ENCODE data around the gene PGPEP1.

The PGPEP1 gene

DNA sequence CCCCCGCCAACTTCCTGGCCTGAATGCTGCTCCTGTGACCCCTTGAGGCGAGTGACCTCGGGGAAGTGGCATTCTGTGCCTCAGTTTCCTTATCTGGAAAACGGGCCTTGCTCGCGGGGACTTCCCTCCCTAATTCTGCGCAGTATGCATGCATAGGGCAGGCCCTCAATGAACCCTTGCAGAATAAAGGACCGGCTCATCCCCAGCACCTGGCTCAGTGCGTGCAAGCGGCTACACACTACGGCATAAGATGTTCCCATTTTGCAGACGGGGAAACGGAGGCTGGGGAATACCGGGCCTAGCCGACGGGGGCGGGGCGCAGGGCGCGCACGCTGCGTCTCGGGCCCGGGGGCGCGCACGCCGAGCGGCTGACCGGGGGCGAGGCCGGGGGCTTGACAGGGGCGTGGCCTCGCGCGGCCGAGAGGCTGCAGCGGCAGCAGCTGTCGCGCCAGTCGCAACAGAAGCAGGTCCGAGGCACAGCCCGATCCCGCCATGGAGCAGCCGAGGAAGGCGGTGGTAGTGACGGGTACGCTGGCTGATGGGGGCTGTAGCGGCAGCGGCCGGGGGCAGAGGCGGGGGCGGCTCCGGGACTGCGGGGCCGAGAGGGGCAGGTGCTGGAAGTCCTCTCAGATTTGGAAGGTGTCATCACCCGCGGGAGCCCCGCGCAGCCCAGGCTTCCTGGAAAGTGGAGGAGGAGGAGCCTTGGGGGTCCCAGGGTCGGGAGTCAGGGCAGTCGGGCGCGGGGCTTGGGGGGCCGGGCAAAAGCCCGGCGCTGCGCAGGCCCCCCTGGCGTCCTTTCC, at the start of gene PGPEP1:
Gene PGPEP1, plus strand, starts transcription at position 409 of the 800 bp plus-strand sequence. Its CDS starts 84 bp downstream, at position 493.
- peak; percentile 81 for DNase-seq

DNA sequence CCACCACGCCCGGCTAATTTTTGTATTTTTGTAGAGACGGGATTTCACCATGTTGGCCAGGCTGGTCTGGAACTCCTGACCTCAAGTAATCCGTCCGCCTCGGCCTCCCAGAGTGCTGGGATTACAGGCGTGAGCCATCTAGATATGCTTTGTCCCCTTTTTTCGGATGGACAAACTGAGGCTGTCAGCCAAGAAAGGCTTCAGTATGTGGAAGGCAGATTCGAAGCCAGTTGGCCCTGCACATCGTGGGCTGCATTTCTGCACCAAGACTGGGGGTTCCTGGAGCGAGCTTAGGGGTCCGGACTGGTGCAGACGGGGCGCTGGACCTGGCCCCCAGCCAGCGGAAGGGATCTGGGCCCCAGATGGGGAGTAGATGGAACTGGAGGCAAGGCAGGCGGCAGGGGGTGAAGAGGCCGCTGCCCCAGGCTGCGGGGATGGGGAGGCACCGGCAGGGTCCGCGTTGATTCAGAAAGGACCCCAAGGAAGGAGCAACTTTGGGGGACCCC, 49.3 kb upstream of the PGPEP1 start:
- DNase-seq: no peak

- DNase-seq: peak; percentile 82
These were observed 48.6 kb upstream of the PGPEP1 start for GRCh38 chr19:18291590-18292461.

DNA sequence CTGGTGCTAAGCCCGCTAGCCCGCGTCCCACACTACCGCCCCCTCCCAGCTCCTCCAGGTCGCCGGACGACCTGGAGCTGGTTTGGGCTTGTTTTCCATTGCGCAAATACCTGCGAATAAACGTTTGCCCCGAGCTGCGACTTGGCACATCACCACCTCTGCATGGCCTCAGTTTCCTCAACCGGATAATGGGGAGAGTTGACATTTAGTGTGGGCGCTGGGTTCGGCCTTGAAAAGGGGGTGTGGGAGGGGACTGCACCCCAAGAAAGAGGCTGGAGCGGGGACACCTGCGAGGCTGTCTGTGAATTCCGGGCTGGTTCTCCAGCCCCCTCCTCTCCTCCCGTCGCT, 48.0 kb upstream of the PGPEP1 start:
- no peak for DNase-seq

DNA sequence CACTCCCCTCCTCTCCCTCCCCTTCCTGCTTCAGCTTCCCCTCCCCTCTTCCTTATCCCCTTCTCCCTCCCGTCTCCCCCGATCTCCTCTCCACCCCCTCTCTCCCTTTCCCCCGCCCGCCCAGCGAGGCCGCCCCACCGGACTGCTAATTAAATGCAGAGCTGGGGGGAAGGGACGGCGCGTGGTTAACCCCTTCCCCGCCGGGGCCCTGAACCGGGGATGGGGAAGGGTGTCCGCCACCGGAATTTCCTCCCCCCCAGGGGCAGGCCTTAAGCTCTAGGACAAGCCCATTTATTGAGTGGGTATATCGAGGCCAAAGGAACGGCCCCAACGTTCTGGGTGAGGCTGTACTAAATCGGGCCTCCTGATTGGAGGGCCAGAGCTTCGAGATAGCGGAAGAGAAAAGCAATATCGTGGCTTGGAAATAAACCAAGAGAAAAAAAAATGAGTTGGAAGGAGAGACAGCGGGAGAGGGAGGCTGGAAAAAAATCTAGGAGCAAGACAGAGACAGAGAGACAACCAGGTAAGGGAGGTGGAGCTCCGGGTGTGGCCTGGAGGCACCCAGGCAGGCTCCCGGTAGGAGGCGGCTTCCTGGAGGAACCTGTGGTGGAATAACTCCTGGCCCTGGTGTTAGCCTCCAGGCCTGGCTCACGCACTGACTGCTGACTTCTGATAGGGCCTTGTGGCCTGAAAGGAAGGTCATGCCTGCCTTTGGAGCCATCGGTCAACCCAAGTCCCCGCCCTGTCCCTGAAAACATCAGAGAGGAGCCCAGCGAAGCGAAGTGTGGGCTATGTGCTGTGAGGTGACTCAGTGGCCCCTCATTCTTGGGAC, 47.4 kb upstream of the PGPEP1 start:
- peak; percentile 97 for DNase-seq

- DNase-seq: peak; percentile 99
These were observed 46.5 kb upstream of the PGPEP1 start for GRCh38 chr19:18293642-18294466.

DNA sequence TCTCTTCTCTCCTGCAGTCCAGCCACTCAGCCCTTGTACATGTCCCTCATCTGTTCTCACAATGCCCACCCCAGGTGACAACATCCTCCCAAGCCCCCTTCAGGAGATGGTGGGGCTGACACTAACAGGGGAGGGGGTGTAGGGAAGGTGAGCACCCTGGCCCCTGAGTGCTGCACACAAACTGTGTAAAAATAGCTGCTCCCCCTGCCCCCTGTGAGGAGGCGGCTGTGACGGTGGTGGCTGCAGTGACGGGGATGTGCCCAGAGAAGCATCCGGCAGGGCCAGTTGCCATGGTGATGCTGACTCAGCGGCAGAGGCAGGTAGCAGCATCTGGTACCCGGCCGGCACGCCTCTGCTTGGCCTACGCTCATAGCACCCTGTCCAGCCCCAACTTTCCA, 45.9 kb upstream of the PGPEP1 start:
- DNase-seq: no peak

DNA sequence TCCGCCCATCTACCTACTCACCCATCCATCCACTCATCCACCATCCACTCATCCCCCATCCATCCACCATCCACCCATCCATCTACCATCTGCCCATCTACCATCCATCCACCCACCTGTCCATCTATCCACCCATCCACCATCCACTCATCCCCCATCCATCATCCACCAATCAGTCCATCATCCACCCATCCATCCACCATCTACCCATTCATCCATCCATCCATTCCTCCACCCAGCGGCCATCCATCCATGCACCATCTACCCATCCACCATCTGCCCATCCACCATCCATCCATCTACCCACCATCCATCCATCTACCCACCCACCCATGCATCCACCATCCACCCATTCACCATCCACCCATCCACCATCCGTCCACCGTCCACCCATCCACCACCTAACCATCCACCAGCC, 45.4 kb upstream of the PGPEP1 start:
- DNase-seq: no peak

DNA sequence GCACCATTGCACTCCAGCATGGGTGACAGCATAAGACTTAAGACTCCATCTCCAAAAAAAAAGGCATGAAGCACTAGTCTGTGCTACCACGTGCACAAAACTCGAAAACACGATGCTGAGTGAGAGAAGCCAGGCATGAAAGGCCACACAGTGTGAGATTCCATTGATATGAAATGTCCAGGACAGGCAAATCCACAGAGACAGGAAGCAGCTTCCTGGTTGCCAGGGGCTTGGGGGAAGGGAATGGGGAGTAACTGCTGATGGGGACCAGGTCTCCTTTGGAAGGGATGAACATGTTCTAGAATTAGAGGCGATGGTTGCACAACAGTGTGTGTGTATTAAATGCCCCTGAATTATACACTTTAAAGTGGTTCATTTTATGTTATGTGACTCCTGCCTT, 43.1 kb upstream of the PGPEP1 start:
- DNase-seq: no peak

DNA sequence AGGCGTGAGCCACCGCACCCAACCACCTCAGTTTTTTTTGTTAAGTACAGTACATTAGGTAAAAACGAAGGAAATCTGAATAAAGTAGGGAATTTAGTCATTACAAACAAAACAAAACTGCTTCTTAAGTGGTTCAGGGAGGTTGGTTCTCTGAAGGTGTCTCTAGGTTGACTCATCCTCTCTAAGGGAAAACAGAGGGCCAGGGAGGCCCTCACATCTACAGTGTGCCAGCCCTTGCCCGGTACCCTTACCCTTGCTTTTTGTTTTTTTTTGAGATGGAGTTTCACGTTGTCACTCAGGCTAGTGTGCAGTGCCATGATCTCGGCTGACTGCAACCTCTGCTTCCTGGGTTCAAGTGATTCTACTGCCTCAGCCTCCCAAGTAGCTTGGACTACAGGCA, 41.8 kb upstream of the PGPEP1 start:
- no peak for DNase-seq

GRCh38 chr19:18299654-18300053, 40.7 kb upstream of the PGPEP1 start:
- no peak for DNase-seq

GRCh38 chr19:18300930-18301717, 39.3 kb upstream of the PGPEP1 start:
- DNase-seq: no peak

DNA sequence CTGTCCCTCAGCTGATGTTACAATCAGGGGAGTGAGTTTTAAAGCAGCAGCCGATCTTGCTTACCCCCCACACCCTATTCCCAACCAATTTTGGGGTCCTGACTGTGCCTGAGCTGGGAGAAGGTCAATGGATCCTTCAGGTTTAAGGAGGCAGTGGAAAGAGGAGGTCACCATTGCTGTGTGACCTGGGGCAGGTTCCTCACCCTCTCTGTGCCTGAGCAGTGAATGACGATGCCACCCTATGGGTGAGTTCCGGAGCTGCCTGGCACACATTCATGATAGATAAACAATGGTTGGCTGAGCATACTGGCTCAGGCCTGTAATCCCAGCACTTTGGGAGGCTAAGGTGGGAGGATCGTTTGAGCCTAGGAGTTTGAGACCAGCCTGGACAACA, 38.7 kb upstream of the PGPEP1 start:
- no peak for DNase-seq

DNA sequence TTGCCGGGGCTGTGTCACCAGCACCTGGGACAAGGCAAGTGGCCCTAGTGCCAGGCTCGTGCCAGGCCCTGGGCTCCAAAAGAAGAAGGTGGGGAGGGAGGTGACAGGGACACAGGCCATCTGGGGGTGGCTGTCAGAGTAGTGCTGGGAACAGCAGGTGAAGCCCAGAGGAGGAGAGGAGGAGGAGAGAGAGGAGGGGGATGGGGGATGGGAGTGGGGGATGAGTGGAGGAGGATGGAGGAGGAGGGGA, 36.3 kb upstream of the PGPEP1 start:
- no peak for DNase-seq

GRCh38 chr19:18304458-18305310, 35.7 kb upstream of the PGPEP1 start:
- DNase-seq: peak; percentile 85

- DNase-seq: no peak
These were observed 34.0 kb upstream of the PGPEP1 start for GRCh38 chr19:18306209-18306887.

- no peak for DNase-seq
These were observed 33.5 kb upstream of the PGPEP1 start for GRCh38 chr19:18306888-18307260.

GRCh38 chr19:18307271-18307681, 33.1 kb upstream of the PGPEP1 start:
- no peak for DNase-seq

GRCh38 chr19:18308051-18308947, 32.1 kb upstream of the PGPEP1 start:
- no peak for DNase-seq

Data from NCI-H82 (cell line).